HG03342 (cell line): ENCODE results near the gene SMIM13.
"Not testable (repeated sequence)": the region's sequence is repeated elsewhere in the genome, so short reads cannot be mapped to it uniquely, and the experiment has no call there.

Source experiments
- ATAC-seq: cut with Tn5 transposase; IDR thresholded peaks from one replicate; pipeline ENCODE4 v1.9.1; 2021; ENCODE audit warnings: mild to moderate bottlenecking, moderate library complexity; ENCODE audit not compliant: unreplicated experiment

Gene SMIM13

DNA sequence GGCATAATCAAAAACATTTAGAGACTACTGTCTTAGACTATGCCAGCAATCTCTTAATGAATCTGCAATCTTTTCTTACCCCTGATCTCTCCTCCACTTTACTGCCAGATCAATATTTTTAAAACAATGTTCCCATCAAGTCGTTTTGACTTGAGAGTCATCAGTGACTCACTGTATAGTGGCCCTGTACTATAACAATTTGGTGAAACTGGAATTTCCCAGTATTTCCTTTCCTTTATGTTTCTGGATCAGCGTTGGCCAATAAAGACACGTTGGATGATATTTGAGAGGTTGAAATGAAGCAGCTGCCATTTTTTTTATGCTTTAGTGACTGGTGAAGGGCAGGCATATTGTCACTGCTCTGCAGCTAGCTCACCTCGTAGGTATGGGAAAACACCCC, 10.1 kb upstream of the SMIM13 start:
- ATAC-seq, result no peak

DNA sequence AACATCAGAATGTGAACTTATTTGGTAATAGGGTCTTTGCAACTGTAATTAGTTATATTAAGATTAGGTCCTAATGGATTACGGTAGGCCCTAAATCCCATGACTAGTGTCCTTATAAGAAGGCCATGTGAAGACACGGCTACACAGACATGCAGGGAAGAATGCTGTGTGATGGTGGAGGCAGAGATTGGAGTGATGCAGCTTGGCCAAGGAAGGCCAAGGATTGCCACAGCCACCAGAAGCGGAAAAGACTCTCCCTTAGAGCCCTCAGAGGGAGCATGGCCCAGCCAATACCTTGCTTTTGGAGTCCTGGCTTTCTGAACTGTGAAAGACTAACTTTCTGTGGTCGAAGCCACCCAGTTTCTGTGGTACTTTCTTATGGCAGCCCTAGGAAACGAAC, 9.7 kb upstream of the SMIM13 start:
- ATAC-seq, result no peak

DNA sequence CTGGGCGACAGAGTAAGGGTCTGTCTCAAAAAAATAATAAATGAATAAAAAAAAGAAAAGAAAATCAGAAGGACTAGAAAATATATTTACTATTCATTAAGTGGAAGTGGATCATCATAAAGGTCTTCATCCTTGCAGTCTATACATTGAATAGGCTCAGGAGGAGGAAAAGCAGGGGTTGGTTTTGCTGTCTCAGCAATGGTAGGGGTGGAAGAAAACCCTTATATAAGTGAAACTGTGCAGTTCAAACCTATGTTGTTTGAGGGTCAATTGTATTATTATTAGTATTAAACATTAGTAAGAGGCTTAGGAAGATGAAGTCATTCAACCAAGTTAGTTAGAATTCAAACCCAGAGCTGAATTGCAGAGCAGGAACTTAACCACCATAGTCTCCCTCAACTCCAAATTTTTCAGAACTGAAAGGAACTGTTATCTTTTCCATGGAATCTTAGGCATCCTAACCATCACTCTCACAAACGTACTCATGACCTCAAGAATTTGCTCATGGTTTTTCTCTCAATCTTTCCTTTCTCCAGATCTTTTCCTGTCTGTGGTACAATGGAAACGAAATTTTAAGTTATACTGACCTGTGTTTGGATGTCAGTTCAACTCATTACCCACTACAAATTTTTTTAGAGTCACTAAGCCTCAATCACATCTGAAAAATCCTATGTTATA, 7.7 kb upstream of the SMIM13 start:
- no peak for ATAC-seq

DNA sequence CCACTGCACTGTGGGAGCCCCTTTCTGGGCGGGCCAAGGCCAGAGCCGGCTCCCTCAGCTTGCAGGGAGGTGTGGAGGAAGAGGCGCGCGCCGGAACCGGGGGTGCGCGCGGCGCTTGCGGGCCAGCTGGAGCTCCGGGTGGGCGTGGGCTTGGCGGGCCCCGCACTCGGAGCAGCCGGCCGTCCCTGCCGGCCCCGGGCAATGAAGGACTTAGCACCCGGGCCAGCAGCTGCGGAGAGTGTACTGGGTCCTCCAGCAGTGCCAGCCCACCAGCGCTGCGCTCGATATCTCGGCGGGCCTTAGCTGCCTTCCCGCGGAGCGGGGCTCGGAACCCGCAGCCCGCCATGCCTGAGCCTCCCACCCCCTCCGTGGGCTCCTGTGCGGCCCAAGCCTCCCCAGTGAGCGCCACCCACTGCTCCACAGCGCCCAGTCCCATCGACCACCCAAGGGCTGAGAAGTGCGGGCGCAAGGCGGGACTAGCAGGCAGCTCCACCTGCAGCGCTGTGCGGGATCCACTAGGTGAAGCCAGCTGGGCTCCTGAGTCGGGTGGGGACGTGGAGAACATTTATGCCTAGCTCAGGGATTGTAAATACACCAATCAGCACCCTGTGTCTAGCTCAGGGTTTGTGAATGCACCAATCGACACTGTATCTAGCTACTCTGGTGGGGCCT, 6.4 kb upstream of the SMIM13 start:
- ATAC-seq, result not testable (repeated sequence)

DNA sequence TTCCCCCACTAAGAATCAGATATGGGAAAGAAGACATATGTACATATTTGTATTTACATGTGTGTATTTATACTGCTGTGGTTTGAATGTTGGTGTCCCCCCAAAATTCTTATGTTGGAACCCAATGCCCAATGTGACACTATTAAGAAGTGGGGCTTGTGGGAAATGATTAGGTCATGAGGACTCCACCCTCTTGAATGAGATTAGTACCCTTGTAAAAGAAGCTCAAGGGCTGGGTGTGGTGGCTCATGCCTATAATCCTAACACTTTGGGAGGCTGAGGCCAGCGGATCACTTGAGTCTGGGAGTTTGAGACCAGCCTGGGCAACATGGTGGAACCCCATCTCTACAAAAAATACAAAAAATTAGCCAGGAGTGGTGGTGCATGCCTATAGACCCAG, 3.9 kb upstream of the SMIM13 start:
- ATAC-seq, result no peak

DNA sequence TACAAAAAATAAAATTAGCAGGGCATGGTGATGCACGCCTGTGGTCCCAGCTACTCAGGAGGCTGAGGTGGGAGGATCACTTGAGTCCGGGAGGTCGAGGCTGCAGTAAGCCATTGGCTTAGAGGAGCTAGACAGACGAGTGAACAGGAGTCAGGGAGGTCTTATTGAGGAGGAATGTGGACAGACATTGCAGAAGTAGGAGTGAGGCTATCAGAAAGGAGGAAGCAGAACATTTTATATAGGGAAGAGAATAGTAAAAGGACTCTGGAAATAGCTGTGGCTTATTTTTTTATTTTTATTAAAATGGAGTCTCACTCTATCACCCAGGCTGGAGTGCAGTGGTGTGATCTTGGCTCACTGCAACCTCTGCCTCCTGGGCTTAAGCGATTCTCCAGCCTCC, 2.5 kb upstream of the SMIM13 start:
- not testable (repeated sequence) for ATAC-seq

DNA sequence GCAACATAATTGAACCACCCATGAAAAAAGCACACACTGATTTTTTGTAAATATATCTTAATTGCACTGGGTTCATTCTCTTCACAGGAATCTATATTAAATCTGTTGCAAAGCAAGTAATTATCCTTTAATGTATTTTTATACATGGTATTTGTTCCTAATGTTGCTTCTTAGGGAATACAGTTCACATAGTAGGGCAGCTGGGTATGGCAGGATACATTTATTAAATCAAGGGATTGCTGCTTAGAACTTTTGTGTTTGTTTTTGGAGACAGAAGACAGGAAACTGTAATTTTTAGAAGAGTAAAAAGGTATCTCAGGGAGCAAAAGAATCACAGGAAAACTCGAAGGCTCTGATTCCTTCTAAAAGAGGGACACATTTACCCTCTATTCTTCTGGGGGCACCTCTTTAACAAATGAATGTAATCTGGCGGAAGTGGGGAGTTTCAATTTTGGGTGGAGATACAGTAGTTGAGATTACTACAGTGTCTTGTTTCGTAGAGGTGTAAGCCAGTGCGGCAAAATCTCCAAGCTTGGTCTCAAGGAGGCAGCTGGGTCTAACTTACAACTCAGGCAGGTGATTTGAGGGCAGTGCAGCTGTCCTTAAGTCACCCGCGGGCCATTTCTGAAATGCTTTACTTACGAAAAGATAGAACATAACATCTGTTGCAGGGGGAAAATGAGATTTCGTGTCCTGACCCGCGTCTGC, 812 bp upstream of the SMIM13 start:
- ATAC-seq, result peak; percentile 33

DNA sequence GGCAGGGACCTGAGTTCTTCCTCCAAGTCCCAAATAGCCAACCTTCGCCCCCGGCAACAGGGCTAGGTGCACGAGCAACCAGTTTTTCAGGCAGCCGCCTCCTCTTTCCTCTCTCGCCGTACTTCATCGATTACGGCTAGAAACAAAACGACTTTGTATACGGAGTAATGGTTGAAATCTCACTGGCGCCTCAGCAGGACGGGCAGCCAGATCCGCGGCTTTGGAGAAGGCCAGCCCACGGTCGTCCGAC, 333 bp upstream of the SMIM13 start:
- ATAC-seq, result peak; percentile 18

DNA sequence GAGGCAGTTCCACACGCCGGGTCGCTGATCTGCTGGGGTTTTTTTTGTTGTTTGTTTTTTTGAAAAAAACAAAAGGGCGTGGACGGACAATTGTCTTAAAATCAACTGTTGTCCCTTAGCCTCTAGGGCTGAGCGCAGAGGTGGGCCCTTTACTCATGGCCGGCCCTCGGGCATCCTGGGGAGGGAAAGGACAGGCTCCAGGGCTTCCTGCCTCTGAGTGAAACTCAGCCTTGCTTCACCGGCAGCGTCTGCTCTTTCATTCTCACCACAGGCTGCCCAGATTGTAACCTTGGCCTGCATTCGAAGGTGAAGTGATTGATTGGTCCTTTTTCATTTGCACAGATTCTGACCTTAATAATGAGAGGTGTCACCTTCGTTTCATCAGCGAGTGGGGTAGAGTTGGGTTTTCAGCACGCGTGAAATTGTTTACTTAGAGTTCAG, 797 bp downstream of the SMIM13 start:
- peak; percentile 32 for ATAC-seq

DNA sequence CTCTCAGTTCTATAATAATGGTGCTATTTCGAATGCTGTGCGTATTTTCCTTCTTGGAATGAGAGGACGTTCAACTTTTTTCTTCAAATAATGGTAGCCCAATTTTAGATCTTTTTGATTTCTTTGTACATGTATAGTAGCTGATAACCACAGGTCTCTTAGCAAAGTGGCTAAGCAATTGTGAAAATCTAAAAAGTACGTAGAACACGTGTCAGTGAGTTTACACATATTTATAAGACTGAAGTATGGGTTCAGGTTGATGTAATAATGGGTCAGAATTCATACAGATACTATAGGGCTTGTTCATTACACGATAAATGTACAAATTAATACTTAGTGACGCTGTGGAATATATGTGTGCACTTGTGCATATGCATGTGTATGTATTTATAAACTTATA, 1.3 kb downstream of the SMIM13 start:
- ATAC-seq, result no peak

DNA sequence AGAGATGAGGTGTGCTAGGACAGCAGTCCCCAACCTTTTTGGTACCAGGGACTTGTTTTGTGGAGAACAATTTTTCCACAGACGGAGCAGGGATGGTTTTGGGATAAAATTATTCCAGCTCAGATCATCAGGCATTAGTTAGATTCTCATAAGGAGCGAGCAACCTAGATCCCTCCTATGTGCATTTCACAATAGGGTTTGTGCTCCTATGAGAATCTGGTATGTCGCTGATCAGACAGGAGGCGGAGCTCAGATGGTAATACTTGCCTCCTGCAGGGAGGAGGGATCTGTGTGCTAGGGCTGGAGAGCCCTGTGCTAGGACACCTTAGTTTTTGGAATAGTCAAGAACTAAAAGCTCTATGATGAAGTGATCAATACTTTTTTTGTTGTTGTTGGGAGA, 2.5 kb downstream of the SMIM13 start:
- no peak for ATAC-seq

DNA sequence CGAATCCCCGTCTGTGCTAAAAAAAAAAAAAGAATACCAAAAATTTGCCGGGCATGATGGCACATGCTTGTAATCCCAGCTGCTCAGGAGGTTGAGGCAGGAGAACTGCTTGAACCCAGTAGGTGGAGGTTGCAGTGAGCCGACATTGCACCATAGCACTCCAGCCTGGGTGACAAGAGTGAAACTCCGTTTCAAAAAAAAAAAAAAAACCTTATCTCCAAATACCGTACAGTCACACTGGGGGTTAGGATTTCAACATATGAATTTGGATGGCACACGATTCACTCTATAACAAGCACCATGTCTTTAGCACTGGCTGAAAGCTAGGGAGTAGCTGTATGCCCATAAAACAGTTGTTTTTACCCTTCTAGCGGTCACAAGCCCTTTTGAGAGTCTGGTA, 3.8 kb downstream of the SMIM13 start:
- ATAC-seq, result no peak

DNA sequence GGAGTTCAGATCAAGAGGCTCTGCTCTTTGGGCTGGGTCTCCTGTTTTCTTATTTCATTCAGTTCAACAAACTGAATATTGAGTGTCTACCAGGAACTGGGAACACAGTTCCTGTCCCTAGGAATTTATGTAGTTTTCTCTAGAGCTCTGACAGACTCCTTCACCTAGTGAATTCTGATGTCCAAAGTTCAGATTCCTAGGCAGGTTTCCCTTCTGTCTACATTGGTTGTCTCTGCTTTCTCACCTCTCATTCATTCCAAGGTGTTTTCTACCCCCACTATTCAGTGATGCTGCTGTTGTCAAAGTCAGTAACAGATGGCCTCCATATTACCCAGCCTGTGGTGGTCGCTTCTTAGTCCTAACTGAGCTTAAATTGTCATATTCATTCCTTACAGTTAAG, 4.4 kb downstream of the SMIM13 start:
- ATAC-seq, result no peak

DNA sequence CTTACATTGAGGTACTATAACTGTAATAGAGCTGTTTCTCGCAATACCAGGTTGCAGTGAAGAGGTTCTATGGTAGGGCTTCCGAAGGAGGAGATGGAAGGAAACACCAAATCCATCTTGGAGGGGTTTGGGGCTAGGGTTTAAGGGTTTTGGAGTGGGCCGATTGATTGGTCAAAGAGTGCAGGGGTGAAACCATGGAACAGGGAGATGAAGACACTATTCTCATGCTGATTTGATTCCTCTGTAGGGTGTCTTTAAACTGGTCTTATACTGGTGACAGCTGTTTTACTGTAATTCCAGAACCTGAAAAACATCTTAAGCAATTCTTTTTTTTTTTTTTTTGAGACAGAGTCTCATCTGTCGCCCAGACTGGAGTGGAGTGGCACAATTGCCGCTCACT, 7.8 kb downstream of the SMIM13 start:
- no peak for ATAC-seq

DNA sequence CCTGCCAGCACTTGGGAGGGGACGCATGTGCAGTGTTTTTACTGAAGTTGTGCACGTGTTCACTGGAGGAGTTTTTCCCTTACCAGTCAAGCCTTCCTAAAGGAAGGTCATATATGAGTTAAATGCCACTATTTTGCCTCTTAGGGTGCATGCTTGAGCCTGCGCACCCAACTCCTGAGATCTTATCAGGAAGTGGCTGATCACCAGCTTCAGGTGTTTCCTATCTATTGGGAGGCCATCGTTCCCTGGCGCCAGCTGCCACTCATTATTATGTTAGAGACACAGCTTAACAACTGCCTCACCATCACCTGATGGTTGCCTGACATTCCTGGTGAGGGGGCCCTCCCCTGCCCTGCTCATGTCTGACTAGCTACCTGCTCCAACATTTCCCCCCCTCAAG, 9.4 kb downstream of the SMIM13 start:
- no peak for ATAC-seq

DNA sequence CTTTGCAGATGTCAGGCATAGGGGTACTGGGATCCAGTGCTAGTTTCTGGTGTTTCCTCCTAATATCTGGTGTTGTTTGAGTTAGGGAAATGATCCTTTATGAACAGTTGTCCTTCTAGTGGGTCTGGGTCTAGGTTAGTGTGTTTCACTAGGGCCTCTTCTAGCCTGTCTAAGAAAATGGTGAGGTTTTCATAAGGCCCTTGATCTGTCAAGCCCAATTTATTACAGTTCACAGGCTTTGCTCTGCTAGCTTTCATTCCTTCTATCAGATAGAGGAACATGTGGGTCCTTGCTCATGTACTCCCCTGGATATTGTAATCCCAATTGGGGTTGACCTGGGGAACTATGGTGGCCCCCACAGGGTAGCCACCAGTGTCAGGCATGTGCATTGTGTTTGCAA, 15.1 kb downstream of the SMIM13 start:
- ATAC-seq, result no peak

DNA sequence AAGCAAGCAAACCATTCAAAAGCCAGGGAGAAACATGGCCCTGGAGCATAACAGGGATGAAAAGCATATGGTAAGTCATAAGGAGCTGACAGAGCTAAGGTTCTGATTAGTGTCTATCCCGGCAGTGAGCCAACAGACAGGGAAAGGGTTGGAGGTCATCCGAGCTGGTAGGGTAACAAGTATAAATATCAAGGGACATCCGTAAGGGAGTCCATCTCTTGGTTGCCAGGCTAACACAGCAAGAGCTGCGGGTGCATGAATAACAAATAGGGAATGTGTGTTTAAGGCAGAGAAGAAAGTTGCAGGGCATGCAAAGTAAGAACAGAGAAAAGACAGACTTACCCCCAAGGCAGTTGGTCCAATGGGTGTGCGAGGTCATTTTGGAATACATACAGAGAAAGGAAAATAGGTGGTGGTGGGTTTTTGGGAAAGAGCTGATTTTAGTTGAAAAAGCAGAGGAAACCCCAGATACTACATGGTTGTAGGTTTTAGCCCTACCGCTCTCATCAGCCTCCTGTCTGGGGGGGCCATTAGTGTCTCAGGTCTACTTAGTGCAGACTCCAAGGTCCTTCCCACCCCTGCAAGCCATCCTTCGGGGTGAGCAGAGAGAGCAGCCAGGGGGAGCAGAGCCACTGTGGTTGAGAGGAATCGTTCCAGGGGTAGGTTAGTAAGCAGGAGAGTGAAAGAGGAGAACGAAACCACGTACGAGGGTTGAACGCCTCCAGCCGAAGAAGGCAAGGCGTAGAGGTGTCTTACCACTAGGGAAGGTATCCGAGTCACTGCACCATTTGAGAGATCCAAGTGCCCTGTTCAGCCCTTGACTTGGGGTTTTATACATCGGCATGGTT, 17.5 kb downstream of the SMIM13 start, which contains the start of gene ERVFRD-1:
Gene ERVFRD-1, minus strand, starts transcription at position 805 of the 848 bp plus-strand sequence. CDS start 6,415 bp downstream, outside the sequence.
- no peak for ATAC-seq

DNA sequence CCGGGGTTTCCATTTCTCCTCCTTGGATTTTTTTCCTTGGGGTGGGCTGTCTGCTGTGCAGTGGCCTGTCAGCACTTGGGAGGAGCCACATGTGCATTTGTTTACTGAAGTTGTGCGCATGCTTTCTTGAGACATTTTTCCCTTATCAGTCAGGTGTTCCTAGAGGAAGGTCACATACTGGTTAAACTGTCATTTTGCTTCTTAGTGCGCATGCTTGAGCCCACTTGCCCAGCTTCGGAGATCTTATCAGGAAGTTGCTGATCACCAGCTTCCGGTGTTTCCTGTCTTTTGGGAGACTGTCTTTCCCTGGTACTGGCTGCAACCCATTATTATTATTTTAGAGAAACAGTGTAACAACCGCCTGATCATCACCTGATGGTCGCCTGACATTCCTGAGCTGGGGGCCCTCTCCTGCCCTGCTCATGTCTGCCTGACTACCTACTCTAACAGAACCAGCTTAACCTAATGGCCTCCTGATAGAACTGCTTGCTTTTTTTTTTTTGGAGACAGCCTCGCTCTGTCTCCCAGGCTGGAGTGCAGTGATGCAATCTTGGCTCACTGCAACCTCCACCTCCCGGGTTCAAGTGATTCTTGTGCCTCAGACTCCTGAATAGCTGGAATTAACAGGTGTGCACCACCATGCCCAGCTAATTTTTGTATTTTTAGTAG, 18.3 kb downstream of the SMIM13 start:
- ATAC-seq, result no peak

DNA sequence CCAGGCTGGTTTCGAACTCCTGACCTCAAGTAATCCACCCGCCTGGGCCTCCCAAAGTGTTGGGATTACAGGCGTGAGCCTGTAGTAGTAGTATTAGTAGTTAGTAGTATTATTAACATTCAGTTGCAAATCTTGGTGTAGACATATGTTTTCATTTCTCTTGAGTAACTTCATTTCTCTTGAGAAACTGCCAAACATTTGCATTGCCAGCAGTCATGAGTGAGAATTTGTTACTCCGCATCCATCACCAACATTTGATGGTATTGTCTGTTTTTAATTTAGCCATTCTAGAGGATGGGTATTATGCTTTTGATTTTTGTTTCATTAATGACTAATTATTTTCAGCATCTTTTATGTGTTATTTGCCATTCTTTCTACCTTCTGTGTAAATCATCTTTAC, 19.4 kb downstream of the SMIM13 start:
- ATAC-seq, result no peak

DNA sequence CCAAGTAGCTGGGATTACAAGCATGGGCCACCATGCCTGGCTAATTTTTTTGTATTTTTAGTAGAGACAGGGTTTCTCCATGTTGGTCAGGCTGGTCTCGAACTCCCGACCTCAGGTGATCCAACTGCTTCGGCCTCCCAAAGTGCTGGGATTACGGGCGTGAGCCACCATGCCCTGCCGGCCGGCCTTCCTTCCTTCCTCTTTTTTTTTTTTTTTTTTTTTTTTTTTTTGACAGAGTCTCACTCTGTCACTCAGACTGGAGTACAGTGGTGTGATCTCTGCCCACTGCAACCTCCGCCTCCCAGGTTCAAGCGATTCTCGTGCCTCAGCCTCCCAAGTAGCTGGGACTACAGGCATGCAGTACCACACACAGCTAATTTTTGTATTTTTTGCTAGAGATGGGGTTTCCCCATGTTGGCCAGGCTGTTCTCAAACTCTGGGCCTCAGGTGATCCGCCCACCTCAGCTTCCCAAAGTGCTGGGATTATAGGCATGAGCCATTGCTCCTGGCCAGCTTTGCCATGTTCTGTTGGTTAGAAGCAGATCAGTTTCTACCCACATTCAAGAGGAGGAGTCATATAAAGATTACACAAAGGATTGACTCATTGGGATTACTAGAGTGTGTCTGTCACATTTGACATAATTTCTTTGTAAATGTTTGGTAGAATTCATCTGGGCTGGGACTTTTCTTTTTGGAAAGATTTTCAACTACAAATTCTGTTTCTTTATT, 22.3 kb downstream of the SMIM13 start:
- ATAC-seq, result not testable (repeated sequence)
